Measurements from ENCODE around the gene VDR.

- TF ChIP-seq CTCF (IDR thresholded peaks at IDR 0.05) (no peak), EZH2 (IDR thresholded peaks at IDR 0.05; ENCODE audit: borderline replicate concordance, insufficient read depth, low read depth, low read length, poor library complexity, severe bottlenecking) (no peak)
Observed at GRCh38 chr12:47931187-47931586, 26.4 kb upstream of the VDR start.
